Body of pancreas (tissue), 4 donors: ENCODE measurements around the gene HAUS6.

ENCODE experiments used
- CTCF ChIP-seq, 7 experiments: fragments of 450-650 bp in 4 of 7; fragments of 200-600 bp in 3 of 7; sonication (generic) in 3 of 7; IDR thresholded peaks; one replicate each; pipeline ENCODE4 v1.5.1; 2016 to 2019; ENCODE audit warnings: antibody characterized with exemption in 7 of 7
- POLR2A ChIP-seq, 3 donors: fragments of 450-650 bp; IDR thresholded peaks; one replicate each; pipeline ENCODE4 v1.6.1; 2016; ENCODE audit warnings: antibody characterized with exemption in 3 of 3, mild to moderate bottlenecking in 2 of 3

GRCh38 chr9:19104515-19105282 is 2.0 kb upstream of the HAUS6 start:
- TF ChIP-seq CTCF (IDR thresholded peaks at IDR 0.05) (no peak), POLR2A (IDR thresholded peaks at IDR 0.05) (no peak)
